Measurements from ENCODE around the gene CHST8.
A peak's percentile ranks its signal among the peaks of the same experiment; 100 is the strongest.

The CHST8 gene

DNA sequence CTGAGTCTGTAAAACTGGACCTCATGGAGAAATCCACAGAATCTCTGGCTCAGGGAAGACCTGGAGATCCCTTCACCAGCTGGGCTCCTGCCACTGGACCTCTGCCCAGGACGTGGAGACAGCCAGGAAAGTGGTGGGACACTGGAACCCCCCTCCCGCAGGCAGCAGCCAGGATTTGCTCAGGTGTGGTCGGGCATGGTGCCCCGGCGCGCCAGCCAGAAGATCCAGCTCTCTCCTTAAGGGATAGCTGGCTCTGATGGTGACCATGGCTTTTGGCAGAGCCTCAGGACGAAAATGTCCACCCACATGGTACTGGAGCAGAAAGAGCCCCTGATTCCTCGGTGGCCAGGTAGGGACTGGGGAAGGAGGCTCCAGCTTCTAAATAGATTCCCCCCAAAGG is 148.4 kb downstream of the CHST8 start:
- H3K9ac ChIP-seq (ENCODE audit: low read length), result no peak overlapping the region
- H3K4me1 ChIP-seq (ENCODE audit: low read length), result no peaks in the 10 kb centered on the region
- no peak overlapping the region for H3K27ac ChIP-seq (ENCODE audit: low read length)
- no peaks in the 10 kb centered on the region for H3F3A ChIP-seq (ENCODE audit: insufficient read depth, low read length)
- TF ChIP-seq, protein P1, sequence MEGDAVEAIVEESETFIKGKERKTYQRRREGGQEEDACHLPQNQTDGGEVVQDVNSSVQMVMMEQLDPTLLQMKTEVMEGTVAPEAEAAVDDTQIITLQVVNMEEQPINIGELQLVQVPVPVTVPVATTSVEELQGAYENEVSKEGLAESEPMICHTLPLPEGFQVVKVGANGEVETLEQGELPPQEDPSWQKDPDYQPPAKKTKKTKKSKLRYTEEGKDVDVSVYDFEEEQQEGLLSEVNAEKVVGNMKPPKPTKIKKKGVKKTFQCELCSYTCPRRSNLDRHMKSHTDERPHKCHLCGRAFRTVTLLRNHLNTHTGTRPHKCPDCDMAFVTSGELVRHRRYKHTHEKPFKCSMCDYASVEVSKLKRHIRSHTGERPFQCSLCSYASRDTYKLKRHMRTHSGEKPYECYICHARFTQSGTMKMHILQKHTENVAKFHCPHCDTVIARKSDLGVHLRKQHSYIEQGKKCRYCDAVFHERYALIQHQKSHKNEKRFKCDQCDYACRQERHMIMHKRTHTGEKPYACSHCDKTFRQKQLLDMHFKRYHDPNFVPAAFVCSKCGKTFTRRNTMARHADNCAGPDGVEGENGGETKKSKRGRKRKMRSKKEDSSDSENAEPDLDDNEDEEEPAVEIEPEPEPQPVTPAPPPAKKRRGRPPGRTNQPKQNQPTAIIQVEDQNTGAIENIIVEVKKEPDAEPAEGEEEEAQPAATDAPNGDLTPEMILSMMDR (IDR thresholded peaks at IDR 0.05; ENCODE audit: low read length), result no peak
- TF ChIP-seq EZH2 (optimal IDR thresholded peaks at IDR 0.05; ENCODE audit: low read depth, low read length) (no peak), EZH2phosphoT487 (IDR thresholded peaks at IDR 0.05; ENCODE audit: low read length) (no peak)
- DNase-seq, result no peak
- H2AFZ ChIP-seq (ENCODE audit: low read length), result no peak overlapping the region
- no peaks in the 10 kb centered on the region for H3K79me2 ChIP-seq (ENCODE audit: low read length)
- H3K9me3 ChIP-seq (replicated peaks; ENCODE audit: insufficient read depth, low read length), result no peaks in the 10 kb centered on the region
- no peaks in the 10 kb centered on the region for H4K20me1 ChIP-seq (ENCODE audit: insufficient read depth, low read length)
- no peaks in the 10 kb centered on the region for H3K9me2 ChIP-seq (replicated peaks; ENCODE audit: insufficient read depth, low read length)
- H3K4me2 ChIP-seq (ENCODE audit: low read depth, low read length), result no peak overlapping the region
- H3K36me3 ChIP-seq (replicated peaks; ENCODE audit: insufficient read depth, low read length), result no peaks in the 10 kb centered on the region
- H3K4me3 ChIP-seq (ENCODE audit: low read length), result no peak overlapping the region
- peaks cover 9% of the 10 kb centered on the region for H3K27me3 ChIP-seq (replicated peaks; ENCODE audit: insufficient read depth, low read length)

DNA sequence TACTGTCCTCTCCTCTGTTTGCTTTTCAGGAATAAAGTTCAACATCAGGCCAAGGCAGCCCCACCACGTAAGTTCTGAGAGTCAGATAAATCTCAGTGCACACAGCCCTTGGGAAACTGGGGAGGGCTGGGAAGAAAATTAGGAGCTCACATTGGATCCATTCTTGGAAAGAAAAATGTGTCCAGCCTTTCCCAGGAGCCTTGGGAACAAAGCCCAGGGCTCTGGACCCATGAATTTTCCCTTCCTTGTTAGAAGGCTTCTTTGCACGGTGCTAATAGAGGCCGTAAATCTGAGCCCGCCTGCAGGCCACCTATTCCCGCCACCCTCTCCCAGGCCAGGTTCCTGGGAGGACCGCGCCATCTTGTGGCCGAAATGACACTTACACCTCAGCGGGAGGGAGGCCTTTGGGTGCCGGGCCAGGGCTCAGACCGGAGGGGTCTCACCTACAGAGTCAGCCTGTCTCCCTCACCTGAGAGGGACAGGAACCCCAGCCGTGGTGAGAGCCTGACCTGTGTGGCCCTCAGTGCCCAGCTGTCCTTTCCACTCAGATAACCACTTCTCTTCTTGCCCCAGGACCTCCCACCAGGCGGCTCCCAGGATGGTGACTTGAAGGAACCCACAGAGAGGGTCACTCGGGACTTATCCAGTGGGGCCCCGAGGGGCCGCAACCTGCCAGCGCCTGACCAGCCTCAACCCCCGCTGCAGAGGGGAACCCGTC is 149.8 kb downstream of the CHST8 start:
- H2AFZ ChIP-seq (ENCODE audit: low read length), result no peak overlapping the region
- peaks cover 5% of the 10 kb centered on the region; the same call in 1 of the 2 replicates for H3K27me3 ChIP-seq (replicated peaks; ENCODE audit: insufficient read depth, low read length)
- H4K20me1 ChIP-seq (ENCODE audit: insufficient read depth, low read length), result no peaks in the 10 kb centered on the region
- H3K9ac ChIP-seq (ENCODE audit: low read length), result no peak overlapping the region
- H3K4me2 ChIP-seq (ENCODE audit: low read depth, low read length), result no peak overlapping the region
- no peaks in the 10 kb centered on the region for H3K9me2 ChIP-seq (replicated peaks; ENCODE audit: insufficient read depth, low read length)
- no peaks in the 10 kb centered on the region for H3K9me3 ChIP-seq (replicated peaks; ENCODE audit: insufficient read depth, low read length)
- no peak overlapping the region for H3K4me3 ChIP-seq (ENCODE audit: low read length)
- peak; percentile 58 for DNase-seq
- H3F3A ChIP-seq (ENCODE audit: insufficient read depth, low read length), result no peaks in the 10 kb centered on the region
- no peaks in the 10 kb centered on the region for H3K4me1 ChIP-seq (ENCODE audit: low read length)
- H3K79me2 ChIP-seq (ENCODE audit: low read length), result no peaks in the 10 kb centered on the region
- H3K27ac ChIP-seq (ENCODE audit: low read length), result no peak overlapping the region
- TF ChIP-seq, protein P1 (IDR thresholded peaks at IDR 0.05; ENCODE audit: low read length), result peak; percentile 87
- no peak for TF ChIP-seq EZH2phosphoT487 (IDR thresholded peaks at IDR 0.05; ENCODE audit: low read length)
- no peaks in the 10 kb centered on the region for H3K36me3 ChIP-seq (replicated peaks; ENCODE audit: insufficient read depth, low read length)

DNA sequence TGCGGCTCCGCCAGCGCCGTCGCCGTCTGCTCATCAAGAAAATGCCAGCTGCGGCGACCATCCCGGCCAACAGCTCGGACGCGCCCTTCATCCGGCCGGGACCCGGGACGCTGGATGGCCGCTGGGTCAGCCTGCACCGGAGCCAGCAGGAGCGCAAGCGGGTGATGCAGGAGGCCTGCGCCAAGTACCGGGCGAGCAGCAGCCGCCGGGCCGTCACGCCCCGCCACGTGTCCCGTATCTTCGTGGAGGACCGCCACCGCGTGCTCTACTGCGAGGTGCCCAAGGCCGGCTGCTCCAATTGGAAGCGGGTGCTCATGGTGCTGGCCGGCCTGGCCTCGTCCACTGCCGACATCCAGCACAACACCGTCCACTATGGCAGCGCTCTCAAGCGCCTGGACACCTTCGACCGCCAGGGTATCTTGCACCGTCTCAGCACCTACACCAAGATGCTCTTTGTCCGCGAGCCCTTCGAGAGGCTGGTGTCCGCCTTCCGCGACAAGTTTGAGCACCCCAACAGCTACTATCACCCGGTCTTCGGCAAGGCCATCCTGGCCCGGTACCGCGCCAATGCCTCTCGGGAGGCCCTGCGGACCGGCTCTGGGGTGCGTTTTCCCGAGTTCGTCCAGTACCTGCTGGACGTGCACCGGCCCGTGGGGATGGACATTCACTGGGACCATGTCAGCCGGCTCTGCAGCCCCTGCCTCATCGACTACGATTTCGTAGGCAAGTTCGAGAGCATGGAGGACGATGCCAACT is 150.5 kb downstream of the CHST8 start:
- Histone ChIP-seq H3F3A (ENCODE audit: insufficient read depth, low read length) (no peaks in the 10 kb centered on the region), H3K36me3 (replicated peaks; ENCODE audit: insufficient read depth, low read length) (no peaks in the 10 kb centered on the region), H3K9ac (ENCODE audit: low read length) (no peak overlapping the region), H2AFZ (ENCODE audit: low read length) (no peak overlapping the region), H4K20me1 (ENCODE audit: insufficient read depth, low read length) (no peaks in the 10 kb centered on the region), H3K9me2 (replicated peaks; ENCODE audit: insufficient read depth, low read length) (no peaks in the 10 kb centered on the region), H3K4me1 (ENCODE audit: low read length) (no peaks in the 10 kb centered on the region), H3K79me2 (ENCODE audit: low read length) (no peaks in the 10 kb centered on the region), H3K9me3 (replicated peaks; ENCODE audit: insufficient read depth, low read length) (no peaks in the 10 kb centered on the region), H3K27ac (ENCODE audit: low read length) (no peak overlapping the region), H3K27me3 (replicated peaks; ENCODE audit: insufficient read depth, low read length) (0 out of 2 replicates have a peak, but pooled peaks cover 3% of the 10 kb centered on the region), H3K4me3 (ENCODE audit: low read length) (no peak overlapping the region), H3K4me2 (ENCODE audit: low read depth, low read length) (no peak overlapping the region)
- TF ChIP-seq EZH2 (optimal IDR thresholded peaks at IDR 0.05; ENCODE audit: low read depth, low read length) (no peak), EZH2phosphoT487 (IDR thresholded peaks at IDR 0.05; ENCODE audit: low read length) (no peak)
- TF ChIP-seq, protein P1 (IDR thresholded peaks at IDR 0.05; ENCODE audit: low read length), result no peak
- DNase-seq, result no peak
